SU-DHL-6 (cell line): Measurements from ENCODE around the gene CBX5.

Experiments
- H2AFZ ChIP-seq: fragments of 200-600 bp; sonication (generic); 2 replicates; pipeline ENCODE4 v1.6.1; 2014; ENCODE audit warnings: low read depth, mild to moderate bottlenecking, moderate library complexity, mixed read lengths, antibody characterized with exemption, low read length; ENCODE audit not compliant: severe bottlenecking
- H3F3A ChIP-seq: fragments of 200-600 bp; shearing (Covaris generic); 2 replicates; pipeline ENCODE4 v1.6.0; 2016; ENCODE audit warnings: antibody characterized with exemption, mild to moderate bottlenecking; ENCODE audit not compliant: insufficient read depth
- H3K27ac ChIP-seq: fragments of 200-600 bp; sonication (generic); 2 replicates; pipeline ENCODE4 v1.5.1; 2016; ENCODE audit warnings: low read depth, mild to moderate bottlenecking, low read length, moderate library complexity, mixed read lengths
- H3K27me3 ChIP-seq: fragments of 200-600 bp; sonication (generic), shearing (Covaris generic); 2 replicates; pipeline ENCODE4 v1.6.0; 2014; ENCODE audit warnings: mild to moderate bottlenecking, low read length
- H3K36me3 ChIP-seq: fragments of 200-600 bp; sonication (generic); 2 replicates; pipeline ENCODE4 v1.6.1; 2014; ENCODE audit warnings: mild to moderate bottlenecking, low read length, mixed read lengths
- H3K4me2 ChIP-seq: fragments of 300-600, 200-600 bp; shearing (Covaris generic), sonication (generic); 2 replicates; pipeline ENCODE4 v1.6.0; 2014; ENCODE audit warnings: low read length, low read depth, mild to moderate bottlenecking; ENCODE audit not compliant: poor library complexity, severe bottlenecking
- H3K4me3 ChIP-seq: fragments of 200-600 bp; sonication (generic); 2 replicates; pipeline ENCODE4 v1.5.1; 2014; ENCODE audit warnings: antibody characterized with exemption, low read length, mild to moderate bottlenecking, mixed read lengths; ENCODE audit not compliant: insufficient read depth, poor library complexity, severe bottlenecking
- H3K79me2 ChIP-seq: fragments of 200-600 bp; sonication (generic); 2 replicates; pipeline ENCODE4 v1.6.1; 2014; ENCODE audit warnings: mild to moderate bottlenecking, low read length, moderate library complexity; ENCODE audit not compliant: insufficient read depth
- H3K9ac ChIP-seq: fragments of 200-600 bp; sonication (generic); 2 replicates; pipeline ENCODE4 v1.7.0; 2014; ENCODE audit warnings: mild to moderate bottlenecking, low read length
- H3K9me2 ChIP-seq: fragments of 200-600 bp; sonication (generic); replicated peaks from 2 replicates; pipeline ENCODE4 v1.6.1; 2014; ENCODE audit warnings: low read length; ENCODE audit not compliant: insufficient read depth
- H3K9me3 ChIP-seq: fragments of 200-600 bp; sonication (generic); 2 replicates; pipeline ENCODE4 v1.6.1; 2014; ENCODE audit warnings: low read length, mixed read lengths; ENCODE audit not compliant: insufficient read depth
- H4K20me1 ChIP-seq: fragments of 200-600 bp; sonication (generic); 2 replicates; pipeline ENCODE4 v1.6.1; 2014; ENCODE audit warnings: low read depth, mild to moderate bottlenecking, antibody characterized with exemption, low read length, moderate library complexity, mixed read lengths
- EZH2phosphoT487 ChIP-seq: fragments of 200-600 bp; sonication (generic), shearing (Covaris generic); conservative IDR thresholded peaks from 2 replicates; pipeline ENCODE4 v1.6.1; 2018; ENCODE audit warnings: mild to moderate bottlenecking, antibody characterized with exemption, low read length, moderate library complexity, mixed read lengths
- TF ChIP-seq, protein P1 (sequence below): fragments of 200-600 bp; sonication (generic); IDR thresholded peaks from one replicate; pipeline ENCODE4 v1.5.1; 2017; ENCODE audit warnings: antibody characterized with exemption, mild to moderate bottlenecking, low read length, moderate library complexity; ENCODE audit not compliant: insufficient read depth, poor library complexity, severe bottlenecking

The CBX5 gene

DNA sequence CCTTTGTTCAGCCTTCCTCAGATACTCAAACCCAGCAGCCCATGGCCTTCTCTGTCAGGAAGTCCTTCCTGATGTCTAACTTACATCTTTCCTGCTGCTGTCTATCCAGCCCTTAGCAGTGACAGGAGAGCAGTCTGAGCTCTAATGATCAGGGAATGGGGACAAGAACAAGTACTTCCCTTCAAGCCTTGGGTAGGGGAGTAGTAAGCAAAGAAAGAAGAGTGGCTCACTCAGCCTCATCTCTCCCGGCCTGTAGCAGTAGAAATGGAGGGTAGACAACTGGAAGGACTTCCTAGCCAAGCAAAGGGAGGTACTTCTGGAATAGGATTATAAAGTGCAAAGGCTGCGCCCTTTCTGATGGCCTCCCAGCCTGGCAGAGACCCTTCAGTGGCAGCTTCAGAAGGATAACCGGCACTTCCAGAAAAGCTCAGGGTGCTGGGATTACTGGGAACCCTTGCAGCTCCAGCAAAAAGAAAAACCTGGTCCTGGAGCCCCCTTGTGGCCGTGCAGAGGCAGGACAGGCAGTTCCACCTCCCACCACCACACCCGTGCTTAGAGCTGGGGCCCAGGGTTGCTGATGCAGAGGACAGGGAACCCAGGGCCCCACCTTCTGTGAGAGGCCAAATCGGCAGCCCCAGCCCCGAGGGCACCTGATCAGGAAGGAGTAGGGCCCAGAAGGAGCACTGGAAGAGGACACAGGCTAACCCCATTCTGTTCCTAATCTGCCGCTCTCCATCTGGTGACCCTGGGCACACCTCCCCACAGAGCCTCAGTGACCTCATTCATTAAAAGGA lies 78.7 kb downstream of the CBX5 start:
- H4K20me1 ChIP-seq = no peaks in the 10 kb centered on the region
- H3K4me2 ChIP-seq = no peak overlapping the region
- H3K79me2 ChIP-seq = no peaks in the 10 kb centered on the region
- no peaks in the 10 kb centered on the region for H3F3A ChIP-seq
- no peak overlapping the region for H3K27ac ChIP-seq
- no peak overlapping the region for H3K4me3 ChIP-seq
- H3K9me3 ChIP-seq = no peaks in the 10 kb centered on the region
- no peak overlapping the region for H3K9ac ChIP-seq
- no peak for TF ChIP-seq EZH2phosphoT487
- TF ChIP-seq, protein P1, sequence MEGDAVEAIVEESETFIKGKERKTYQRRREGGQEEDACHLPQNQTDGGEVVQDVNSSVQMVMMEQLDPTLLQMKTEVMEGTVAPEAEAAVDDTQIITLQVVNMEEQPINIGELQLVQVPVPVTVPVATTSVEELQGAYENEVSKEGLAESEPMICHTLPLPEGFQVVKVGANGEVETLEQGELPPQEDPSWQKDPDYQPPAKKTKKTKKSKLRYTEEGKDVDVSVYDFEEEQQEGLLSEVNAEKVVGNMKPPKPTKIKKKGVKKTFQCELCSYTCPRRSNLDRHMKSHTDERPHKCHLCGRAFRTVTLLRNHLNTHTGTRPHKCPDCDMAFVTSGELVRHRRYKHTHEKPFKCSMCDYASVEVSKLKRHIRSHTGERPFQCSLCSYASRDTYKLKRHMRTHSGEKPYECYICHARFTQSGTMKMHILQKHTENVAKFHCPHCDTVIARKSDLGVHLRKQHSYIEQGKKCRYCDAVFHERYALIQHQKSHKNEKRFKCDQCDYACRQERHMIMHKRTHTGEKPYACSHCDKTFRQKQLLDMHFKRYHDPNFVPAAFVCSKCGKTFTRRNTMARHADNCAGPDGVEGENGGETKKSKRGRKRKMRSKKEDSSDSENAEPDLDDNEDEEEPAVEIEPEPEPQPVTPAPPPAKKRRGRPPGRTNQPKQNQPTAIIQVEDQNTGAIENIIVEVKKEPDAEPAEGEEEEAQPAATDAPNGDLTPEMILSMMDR = peak; percentile 93
- H2AFZ ChIP-seq = no peak overlapping the region
- H3K9me2 ChIP-seq = no peaks in the 10 kb centered on the region
- no peaks in the 10 kb centered on the region for H3K36me3 ChIP-seq
- no peaks in the 10 kb centered on the region for H3K27me3 ChIP-seq

- Histone ChIP-seq H4K20me1 (no peaks in the 10 kb centered on the region), H3K9me3 (no peaks in the 10 kb centered on the region), H3K27ac (no peak overlapping the region), H3K4me3 (no peak overlapping the region), H2AFZ (no peak overlapping the region), H3K9ac (no peak overlapping the region), H3K27me3 (no peaks in the 10 kb centered on the region), H3F3A (no peaks in the 10 kb centered on the region), H3K4me2 (no peak overlapping the region), H3K9me2 (no peaks in the 10 kb centered on the region), H3K79me2 (no peaks in the 10 kb centered on the region), H3K36me3 (no peaks in the 10 kb centered on the region)
- TF ChIP-seq, protein P1 = no peak
- TF ChIP-seq EZH2phosphoT487 = no peak
These were observed 79.5 kb downstream of the CBX5 start for GRCh38 chr12:54200412-54200811.

- no peaks in the 10 kb centered on the region for H3K9me2 ChIP-seq
- no peaks in the 10 kb centered on the region for H3F3A ChIP-seq
- no peak overlapping the region for H3K9ac ChIP-seq
- no peak overlapping the region for H3K4me2 ChIP-seq
- no peaks in the 10 kb centered on the region for H3K79me2 ChIP-seq
- TF ChIP-seq, protein P1 = no peak
- no peak for TF ChIP-seq EZH2phosphoT487
- H4K20me1 ChIP-seq = no peaks in the 10 kb centered on the region
- H3K27me3 ChIP-seq = no peaks in the 10 kb centered on the region
- no peaks in the 10 kb centered on the region for H3K36me3 ChIP-seq
- H3K9me3 ChIP-seq = no peaks in the 10 kb centered on the region
- H3K27ac ChIP-seq = no peak overlapping the region
- H3K4me3 ChIP-seq = no peak overlapping the region
- no peak overlapping the region for H2AFZ ChIP-seq
These were observed 80.0 kb downstream of the CBX5 start for GRCh38 chr12:54199917-54200316.
